ENCODE data around the gene APH1A. TPM values are rescaled to one million over a fixed set of nuclear protein-coding genes. Genes with fewer than 3 reads are reported as not detected.
"Not testable (repeated sequence)": the region's sequence is repeated elsewhere in the genome, so short reads cannot be mapped to it uniquely, and the experiment has no call there.

The APH1A gene
- total RNA-seq, 2 experiments from 2014 or later = 115 to 122 TPM

DNA sequence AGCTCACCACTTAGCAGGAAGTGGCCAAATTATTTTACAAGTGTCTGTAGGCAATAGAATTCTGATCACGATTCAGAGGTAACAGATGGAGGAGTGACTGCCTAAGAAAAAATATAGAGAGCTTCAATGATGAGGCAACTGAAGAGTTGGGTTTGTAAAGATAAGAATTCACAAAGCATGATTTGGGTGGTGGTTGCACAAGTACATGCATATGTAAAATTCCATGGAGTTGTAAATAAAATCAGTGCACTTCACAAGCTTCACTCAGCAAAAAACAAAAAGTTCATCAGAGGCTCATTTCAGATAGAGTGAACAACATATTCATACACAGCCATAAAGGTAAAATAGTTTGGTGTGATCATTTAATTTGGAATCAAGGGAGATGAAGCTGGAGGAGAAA lies 43.8 kb downstream of the APH1A start:
- intact Hi-C loops (cut with DNase I, micrococcal nuclease) = no loop called here
- Histone ChIP-seq H3K27ac (ENCODE audit: low read depth in 1 of 2, low read length in 2 of 2) (no peak overlapping the region), H3K9me3 (ENCODE audit: control insufficient read depth in 1 of 2, insufficient read depth in 1 of 2, low read length in 2 of 2) (no peaks in the 10 kb centered on the region), H3K27me3 (ENCODE audit: control insufficient read depth in 1 of 2, insufficient read depth in 2 of 2, low read length in 2 of 2) (no peaks in the 10 kb centered on the region), H3K36me3 (ENCODE audit: insufficient read depth, low read length) (peaks cover 70% of the 10 kb centered on the region), H3K4me1 (ENCODE audit: insufficient read depth, low read length) (peaks cover 3% of the 10 kb centered on the region), H3K4me3 (ENCODE audit: low read length) (no peak overlapping the region)
- DNase-seq (no peak), ATAC-seq (ENCODE audit: poor library complexity) (no peak)
- H3K36me3 Mint-ChIP-seq (ENCODE audit: low read depth) = peaks cover 74% of the 10 kb centered on the region
- TF ChIP-seq, protein P1, sequence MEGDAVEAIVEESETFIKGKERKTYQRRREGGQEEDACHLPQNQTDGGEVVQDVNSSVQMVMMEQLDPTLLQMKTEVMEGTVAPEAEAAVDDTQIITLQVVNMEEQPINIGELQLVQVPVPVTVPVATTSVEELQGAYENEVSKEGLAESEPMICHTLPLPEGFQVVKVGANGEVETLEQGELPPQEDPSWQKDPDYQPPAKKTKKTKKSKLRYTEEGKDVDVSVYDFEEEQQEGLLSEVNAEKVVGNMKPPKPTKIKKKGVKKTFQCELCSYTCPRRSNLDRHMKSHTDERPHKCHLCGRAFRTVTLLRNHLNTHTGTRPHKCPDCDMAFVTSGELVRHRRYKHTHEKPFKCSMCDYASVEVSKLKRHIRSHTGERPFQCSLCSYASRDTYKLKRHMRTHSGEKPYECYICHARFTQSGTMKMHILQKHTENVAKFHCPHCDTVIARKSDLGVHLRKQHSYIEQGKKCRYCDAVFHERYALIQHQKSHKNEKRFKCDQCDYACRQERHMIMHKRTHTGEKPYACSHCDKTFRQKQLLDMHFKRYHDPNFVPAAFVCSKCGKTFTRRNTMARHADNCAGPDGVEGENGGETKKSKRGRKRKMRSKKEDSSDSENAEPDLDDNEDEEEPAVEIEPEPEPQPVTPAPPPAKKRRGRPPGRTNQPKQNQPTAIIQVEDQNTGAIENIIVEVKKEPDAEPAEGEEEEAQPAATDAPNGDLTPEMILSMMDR (IDR thresholded peaks at IDR 0.05) = no peak
- no peaks in the 10 kb centered on the region for H3K27me3 Mint-ChIP-seq
- ChIA-PET POLR2A (interaction anchor here (1.0 to 1.5 kb wide), 2 partner anchors 9 to 243 kb away, joined by 3 to 7 read pairs; no protein-coding TSS in a partner anchor), CTCF (interaction anchor here (0.7 kb wide), 1 partner anchor 9 kb away, joined by 3 read pairs; no protein-coding TSS in a partner anchor)
- no peak overlapping the region for H3K27ac Mint-ChIP-seq
- H3K4me3 Mint-ChIP-seq = no peak overlapping the region
- no peaks in the 10 kb centered on the region for H3K4me1 Mint-ChIP-seq (ENCODE audit: low read depth)
- H3K9me3 Mint-ChIP-seq = no peaks in the 10 kb centered on the region

DNA sequence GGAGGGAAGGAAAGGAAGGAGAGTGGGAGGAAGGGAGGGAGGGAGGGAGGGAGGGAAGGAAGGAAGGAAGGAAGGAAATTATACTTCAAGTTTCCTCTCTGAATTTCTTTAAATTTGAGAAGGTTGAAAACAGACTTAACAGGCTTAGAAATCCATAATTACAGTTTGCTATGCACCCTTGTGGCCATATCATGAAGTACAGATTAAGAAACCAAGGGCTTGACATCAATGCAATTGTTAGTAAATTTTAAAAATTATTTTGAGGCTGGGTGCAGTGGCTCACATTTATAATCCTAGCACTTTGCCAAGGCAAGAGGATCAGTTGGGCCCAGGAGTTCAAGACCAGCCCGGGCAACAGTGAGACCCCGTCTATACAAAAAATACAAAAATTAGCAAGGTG lies 47.3 kb downstream of the APH1A start:
- intact Hi-C loops (cut with DNase I, micrococcal nuclease) = no loop called here
- CTCF ChIA-PET = interaction anchor here (0.6 to 1.1 kb wide), 2 partner anchors 28 to 264 kb away, joined by 3 read pairs; no protein-coding TSS in a partner anchor
- Mint-ChIP-seq H3K27ac (no peak overlapping the region), H3K27me3 (no peaks in the 10 kb centered on the region), H3K36me3 (ENCODE audit: low read depth) (peaks cover 59% of the 10 kb centered on the region), H3K4me3 (no peak overlapping the region), H3K9me3 (no peaks in the 10 kb centered on the region), H3K4me1 (ENCODE audit: low read depth) (no peaks in the 10 kb centered on the region)
- peaks cover 55% of the 10 kb centered on the region for H3K36me3 ChIP-seq (ENCODE audit: insufficient read depth, low read length)
- TF ChIP-seq, protein P1 (IDR thresholded peaks at IDR 0.05) = peak; percentile 38
- ATAC-seq (ENCODE audit: poor library complexity) (peak; percentile 88), DNase-seq (peak in 3 of 14 experiments; percentile 41 to 61 (median 56))
- peaks cover 3% of the 10 kb centered on the region for H3K4me1 ChIP-seq (ENCODE audit: insufficient read depth, low read length)
- H3K27ac ChIP-seq (ENCODE audit: low read depth in 1 of 2, low read length in 2 of 2) = no peak overlapping the region
- no peaks in the 10 kb centered on the region for H3K9me3 ChIP-seq (ENCODE audit: control insufficient read depth in 1 of 2, insufficient read depth in 1 of 2, low read length in 2 of 2)
- no peaks in the 10 kb centered on the region for H3K27me3 ChIP-seq (ENCODE audit: control insufficient read depth in 1 of 2, insufficient read depth in 2 of 2, low read length in 2 of 2)
- no peak overlapping the region for H3K4me3 ChIP-seq (ENCODE audit: low read length)
- POLR2A ChIA-PET = no interaction called here

DNA sequence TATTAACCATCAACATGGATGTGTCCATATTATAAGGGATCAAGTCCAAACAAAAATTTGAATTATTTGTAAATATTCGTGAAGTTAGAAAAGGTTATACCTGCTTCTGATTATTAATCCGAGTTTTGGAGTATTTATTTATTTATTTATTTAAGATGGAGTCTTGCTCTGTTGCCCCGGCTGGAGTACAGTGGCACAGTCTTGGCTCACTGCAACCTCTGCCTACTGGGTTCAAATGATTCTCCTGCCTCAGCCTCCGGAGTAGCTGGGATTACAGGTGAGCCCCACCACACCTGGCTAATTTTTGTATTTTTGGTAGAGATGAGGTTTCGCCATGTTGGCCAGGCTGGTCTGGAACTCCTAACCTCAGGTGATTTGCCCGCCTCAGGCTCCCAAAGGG lies 53.0 kb downstream of the APH1A start:
- POLR2A ChIA-PET = interaction anchor here (3.1 kb wide), 1 partner anchor 18 kb away, joined by 15 read pairs; no protein-coding TSS in a partner anchor

More for the DNA sequence above, 53.0 kb downstream of the APH1A start:
- intact Hi-C loops (cut with DNase I, micrococcal nuclease) = loop anchor here in 1 of 2 experiments (2.0 kb wide), 1 partner anchor 17 kb away; no protein-coding TSS in a partner anchor
- H3K27me3 Mint-ChIP-seq; H3K9me3 Mint-ChIP-seq; DNase-seq; H3K27me3 ChIP-seq (ENCODE audit: control insufficient read depth in 1 of 2, insufficient read depth in 2 of 2, low read length in 2 of 2); H3K9me3 ChIP-seq (ENCODE audit: control insufficient read depth in 1 of 2, insufficient read depth in 1 of 2, low read length in 2 of 2); H3K27ac ChIP-seq (ENCODE audit: low read depth in 1 of 2, low read length in 2 of 2); H3K4me3 Mint-ChIP-seq; ATAC-seq (ENCODE audit: poor library complexity); CTCF ChIA-PET; H3K4me3 ChIP-seq (ENCODE audit: low read length); H3K27ac Mint-ChIP-seq: not testable (repeated sequence)
- Histone ChIP-seq H3K4me1 (ENCODE audit: insufficient read depth, low read length) (peaks cover 16% of the 10 kb centered on the region), H3K36me3 (ENCODE audit: insufficient read depth, low read length) (peaks cover 14% of the 10 kb centered on the region)
- Mint-ChIP-seq H3K4me1 (ENCODE audit: low read depth) (peaks cover 18% of the 10 kb centered on the region), H3K36me3 (ENCODE audit: low read depth) (peaks cover 20% of the 10 kb centered on the region)

Other genes starting within 250 kb of the APH1A start
- 10 to 100 TPM in 1 of 2 experiments, 1 to 10 TPM in 1; 9.6 to 10.7 TPM for gene VPS45, start 201.2 kb downstream of the APH1A start, total RNA-seq
- gene PLEKHO1, start 119.1 kb downstream of the APH1A start, total RNA-seq = 100 to 1,000 TPM in 1 of 2 experiments, 10 to 100 TPM in 1; 97.6 to 110 TPM
- 10 to 100 TPM; 31.9 to 32.9 TPM for gene ANP32E, start 32.9 kb downstream of the APH1A start, total RNA-seq
- gene CA14, start 11.2 kb downstream of the APH1A start, total RNA-seq = not detected
- gene C1orf54, start 3.8 kb upstream of the APH1A start, total RNA-seq = 1 to 10 TPM; 4.1 to 4.4 TPM
- gene CIART, start 13.5 kb upstream of the APH1A start, total RNA-seq = 1 to 10 TPM; 4.0 to 4.5 TPM
- 10 to 100 TPM; 48.5 to 52.0 TPM for gene MRPS21, start 24.8 kb upstream of the APH1A start, total RNA-seq
- gene PRPF3, start 52.5 kb upstream of the APH1A start, total RNA-seq = 100 to 1,000 TPM; 136 to 153 TPM
- 10 to 100 TPM; 27.1 to 27.9 TPM for gene RPRD2, start 95.1 kb upstream of the APH1A start, total RNA-seq
- 10 to 100 TPM; 22.8 to 25.3 TPM for gene TARS2, start 218.4 kb upstream of the APH1A start, total RNA-seq
- under 1 TPM in 1 of 2 experiments, not detected in 1; 0.31 TPM for gene ECM1, start 239.1 kb upstream of the APH1A start, total RNA-seq
- not detected for gene FALEC, start 246.7 kb upstream of the APH1A start, total RNA-seq

All from CD4-positive, alpha-beta T cell (primary cell).